GM21576 (cell line): ENCODE data around the gene GLIPR1.
"Not testable (repeated sequence)": the region's sequence is repeated elsewhere in the genome, so short reads cannot be mapped to it uniquely, and the experiment has no call there.

ENCODE experiments used
- ATAC-seq: cut with Tn5 transposase; IDR thresholded peaks from one replicate; pipeline ENCODE4 v1.9.1; 2021; ENCODE audit warnings: mild to moderate bottlenecking, moderate library complexity; ENCODE audit not compliant: unreplicated experiment

Gene GLIPR1

GRCh38 chr12:75480469-75480949 lies at the start of gene GLIPR1:
TSS of gene GLIPR1 (plus strand) at chr12:75480755. CDS start at chr12:75480881, 126 bp downstream.
- peak; percentile 86 for ATAC-seq

- no peak for ATAC-seq
These were observed 47.6 kb upstream of the GLIPR1 start for GRCh38 chr12:75432924-75433323.

GRCh38 chr12:75437564-75437963 lies 43.0 kb upstream of the GLIPR1 start:
- ATAC-seq = no peak

- ATAC-seq = no peak
These were observed 42.3 kb upstream of the GLIPR1 start for GRCh38 chr12:75438059-75438754.

GRCh38 chr12:75439048-75439447 lies 41.5 kb upstream of the GLIPR1 start:
- no peak for ATAC-seq

- ATAC-seq = no peak
These were observed 40.6 kb upstream of the GLIPR1 start for GRCh38 chr12:75439930-75440329.

GRCh38 chr12:75441687-75442449 lies 38.7 kb upstream of the GLIPR1 start:
- ATAC-seq = not testable (repeated sequence)

- not testable (repeated sequence) for ATAC-seq
These were observed 38.1 kb upstream of the GLIPR1 start for GRCh38 chr12:75442454-75442853.

- no peak for ATAC-seq
These were observed 36.8 kb upstream of the GLIPR1 start for GRCh38 chr12:75443709-75444108.

GRCh38 chr12:75444429-75445136 lies 36.0 kb upstream of the GLIPR1 start:
- no peak for ATAC-seq

GRCh38 chr12:75445137-75445507 lies 35.4 kb upstream of the GLIPR1 start:
- not testable (repeated sequence) for ATAC-seq

GRCh38 chr12:75446857-75447256 lies 33.7 kb upstream of the GLIPR1 start:
- no peak for ATAC-seq

GRCh38 chr12:75447691-75448393 lies 32.7 kb upstream of the GLIPR1 start:
- ATAC-seq = no peak

- no peak for ATAC-seq
These were observed 27.8 kb upstream of the GLIPR1 start for GRCh38 chr12:75452675-75453330.

- no peak for ATAC-seq
These were observed 24.7 kb upstream of the GLIPR1 start for GRCh38 chr12:75455839-75456238.

GRCh38 chr12:75457191-75457590 lies 23.4 kb upstream of the GLIPR1 start:
- ATAC-seq = no peak

GRCh38 chr12:75457866-75458265 lies 22.7 kb upstream of the GLIPR1 start:
- not testable (repeated sequence) for ATAC-seq

- no peak for ATAC-seq
These were observed 20.8 kb upstream of the GLIPR1 start for GRCh38 chr12:75459755-75460154.

- no peak for ATAC-seq
These were observed 20.4 kb upstream of the GLIPR1 start for GRCh38 chr12:75460204-75460603.
